AG04449 (cell line): ENCODE measurements around the gene PGBD1.
A peak's percentile ranks its signal among the peaks of the same experiment; 100 is the strongest.

Source experiments
- CTCF ChIA-PET: fragments of 350-600 bp; formaldehyde crosslinking; extraction: SDS; loops from one replicate; lab custom pipeline; 2021; ENCODE audit warnings: antibody characterized with exemption; lab: Yijun Ruan, JAX
- POLR2A ChIA-PET: fragments of 400-600, 350-600 bp; formaldehyde crosslinking; extraction: SDS; loops from one replicate; lab custom pipeline; 2020; ENCODE audit warnings: antibody characterized with exemption, inconsistent platforms; lab: Yijun Ruan, JAX
- DNase-seq: peaks from one replicate; pipeline ENCODE4 v3.0.0-alpha.2; 2010; ENCODE audit warnings: low read depth, low spot score
- H3K4me3 ChIP-seq: 2 replicates; pipeline ENCODE4 v1.5.1; 2011; ENCODE audit warnings: low read depth, mild to moderate bottlenecking, control low read depth, low read length
- CTCF ChIP-seq: IDR thresholded peaks from one replicate; pipeline ENCODE4 v1.5.1; 2011; ENCODE audit warnings: mild to moderate bottlenecking, moderate library complexity, low read length, control low read depth, inconsistent platforms; ENCODE audit not compliant: insufficient read depth; ENCODE audit errors: missing control alignments

Gene PGBD1

DNA sequence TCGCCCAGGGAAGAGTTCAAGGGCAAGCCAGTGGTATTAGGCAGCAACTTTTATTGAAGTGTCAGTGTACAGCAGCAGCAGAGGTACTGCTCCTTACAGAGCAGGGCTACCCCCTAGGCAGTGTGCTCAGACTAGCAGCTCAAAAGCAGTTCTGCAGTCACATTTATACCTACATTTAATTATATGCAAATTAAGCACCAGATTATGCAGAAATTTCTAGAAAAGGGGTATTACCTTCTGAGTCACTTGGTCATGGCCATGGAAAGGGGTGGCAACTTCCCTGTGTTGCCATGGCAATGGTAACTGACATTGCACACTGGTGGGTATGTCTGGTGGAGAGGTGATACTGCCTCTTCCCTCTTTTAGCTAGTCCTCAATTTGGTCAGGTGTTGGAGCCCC lies 27.3 kb upstream of the PGBD1 start:
- no peak overlapping the region for H3K4me3 ChIP-seq
- no peak for TF ChIP-seq CTCF
- DNase-seq = no peak
- CTCF ChIA-PET = interaction anchor here (1.5 kb wide), 1 partner anchor 13 kb away, joined by 3 read pairs; the partner anchor contains the start of gene ZSCAN26
- POLR2A ChIA-PET = no interaction called here

GRCh38 chr6:28257042-28257441 lies 24.3 kb upstream of the PGBD1 start:
- H3K4me3 ChIP-seq = no peak overlapping the region
- no peak for TF ChIP-seq CTCF
- POLR2A ChIA-PET = no interaction called here
- CTCF ChIA-PET = no interaction called here
- no peak for DNase-seq

GRCh38 chr6:28258877-28259777 lies 22.2 kb upstream of the PGBD1 start, which contains the start of gene NKAPL:
NKAPL (plus strand) TSS chr6:28259297; CDS start chr6:28259372, 75 bp downstream.
- no peak for TF ChIP-seq CTCF
- ChIA-PET POLR2A (no interaction called here), CTCF (no interaction called here)
- H3K4me3 ChIP-seq = peak within 1 kb of the TSS; percentile 48
- DNase-seq = no peak

- ChIA-PET POLR2A (no interaction called here), CTCF (interaction anchor here (1.3 kb wide), 1 partner anchor 16 kb away, joined by 3 read pairs; no protein-coding TSS in a partner anchor)
- no peak for DNase-seq
- H3K4me3 ChIP-seq = no peak overlapping the region
- TF ChIP-seq CTCF = no peak
Observed at GRCh38 chr6:28263922-28264321, 17.4 kb upstream of the PGBD1 start.

GRCh38 chr6:28264834-28265401 lies 16.5 kb upstream of the PGBD1 start:
- no peak for TF ChIP-seq CTCF
- ChIA-PET CTCF (interaction anchor here (1.1 to 1.3 kb wide), 2 partner anchors 17 to 91 kb away, joined by 3 read pairs; no protein-coding TSS in a partner anchor), POLR2A (no interaction called here)
- no peak for DNase-seq
- H3K4me3 ChIP-seq = no peak overlapping the region

- ChIA-PET POLR2A (interaction anchor here (0.7 to 2.1 kb wide), 7 partner anchors 13 to 125 kb away, joined by 3 to 17 read pairs (median 4); partner anchors contain the start of genes PGBD1, ZKSCAN4, ZKSCAN8 and ZSCAN31), CTCF (interaction anchor here (0.6 to 2.0 kb wide), 6 partner anchors 14 to 1142 kb away, joined by 3 to 11 read pairs (median 4); no protein-coding TSS in a partner anchor)
- TF ChIP-seq CTCF = no peak
- no peak for DNase-seq
- peak overlapping the region; percentile 73 for H3K4me3 ChIP-seq
Observed at GRCh38 chr6:28266563-28266961, 14.8 kb upstream of the PGBD1 start.
